NCI-H748 (cell line): ENCODE measurements around the gene RAI14.
A peak's percentile ranks its signal among the peaks of the same experiment; 100 is the strongest.
"Not testable (repeated sequence)": the region's sequence is repeated elsewhere in the genome, so short reads cannot be mapped to it uniquely, and the experiment has no call there.

ENCODE experiments used
- DNase-seq: peaks from one replicate; lab custom pipeline; 2025; ENCODE audit not compliant: unreplicated experiment; lab: John Stamatoyannopoulos, UW

RAI14 gene

DNA sequence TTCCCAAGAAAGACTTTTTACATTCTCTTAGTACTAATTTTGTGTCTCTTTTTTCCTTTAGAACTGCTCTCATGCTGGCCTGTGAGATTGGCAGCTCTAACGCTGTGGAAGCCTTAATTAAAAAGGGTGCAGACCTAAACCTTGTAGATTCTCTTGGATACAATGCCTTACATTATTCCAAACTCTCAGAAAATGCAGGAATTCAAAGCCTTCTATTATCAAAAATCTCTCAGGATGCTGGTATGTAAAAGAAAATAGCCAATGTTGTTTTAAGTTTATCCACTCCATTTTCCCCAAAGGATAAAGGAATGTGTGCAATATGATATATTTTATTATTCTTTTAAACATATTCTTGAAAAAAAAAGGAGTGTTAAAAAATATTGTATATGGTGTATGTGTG lies 155.6 kb downstream of the RAI14 start:
- DNase-seq: no peak

DNA sequence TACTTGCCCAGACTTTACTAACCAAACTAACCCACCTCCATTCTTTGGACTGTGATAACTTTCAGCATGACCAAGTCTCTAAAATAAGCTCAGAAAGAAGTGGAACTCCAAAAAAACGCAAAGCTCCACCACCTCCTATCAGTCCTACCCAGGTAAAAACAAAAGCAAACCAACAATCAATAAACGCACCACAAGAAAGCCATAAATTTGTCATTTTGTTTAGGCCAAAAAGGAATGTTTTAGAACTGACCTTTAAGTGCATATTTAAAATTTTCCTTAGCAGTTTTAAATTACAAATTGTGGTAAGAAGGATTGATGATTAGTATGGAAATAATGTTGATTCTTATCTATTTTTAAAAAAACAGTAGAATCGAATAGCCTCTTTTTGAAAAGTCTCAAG lies 157.4 kb downstream of the RAI14 start:
- DNase-seq: no peak

DNA sequence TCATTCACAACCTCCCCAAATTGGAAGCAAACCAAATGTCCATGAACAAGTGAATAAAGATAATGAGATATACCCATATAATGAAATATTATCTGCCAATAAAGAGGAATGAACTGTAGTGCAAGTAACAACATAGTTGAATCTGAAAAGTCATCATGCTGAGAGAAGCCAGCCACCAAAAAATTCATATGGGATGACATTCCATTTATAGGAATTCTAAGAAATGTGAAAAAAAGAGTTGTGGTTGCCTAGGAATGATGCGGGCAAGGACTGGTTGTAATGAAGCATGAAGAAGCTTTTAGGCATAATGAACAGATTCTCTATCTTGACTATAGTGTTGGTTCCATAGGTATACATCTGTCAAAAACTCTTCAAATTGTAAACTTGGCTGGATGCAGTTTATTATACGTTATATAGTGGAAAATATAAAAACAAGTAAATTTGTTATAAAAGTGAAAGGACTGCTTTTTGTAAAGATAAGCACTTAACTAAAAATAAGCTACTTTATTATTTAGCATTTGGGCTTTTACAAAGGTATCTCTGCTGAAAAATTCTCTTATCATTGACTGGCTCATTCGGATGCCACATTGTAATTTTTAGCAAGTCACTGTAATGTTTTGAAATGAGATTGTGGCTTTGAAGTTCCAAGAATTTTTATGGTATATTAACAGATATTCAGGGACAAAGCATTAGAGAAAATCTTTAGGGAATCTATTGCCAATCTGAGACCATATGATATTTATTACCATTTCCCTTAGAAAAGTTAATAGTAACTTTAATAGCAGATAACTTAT lies 161.6 kb downstream of the RAI14 start:
- DNase-seq: no peak

DNA sequence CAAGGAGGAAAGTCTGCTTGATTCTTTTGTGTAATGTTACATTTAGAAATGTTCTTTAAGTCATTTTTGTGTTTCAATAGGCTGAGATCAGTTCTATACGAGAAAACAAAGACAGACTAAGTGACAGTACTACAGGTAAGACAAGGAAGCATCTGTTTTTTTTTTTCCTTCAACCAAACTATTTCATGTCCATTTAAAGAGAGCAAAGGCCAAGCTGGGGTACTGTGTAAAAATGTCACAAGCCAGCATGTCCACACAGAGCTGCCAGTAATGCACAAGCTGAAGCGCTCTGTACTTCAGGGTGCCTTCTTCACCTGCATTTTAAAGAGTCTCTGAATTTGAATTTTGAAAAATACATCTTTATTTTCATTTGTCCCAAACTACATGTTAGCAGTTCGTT lies 162.6 kb downstream of the RAI14 start:
- DNase-seq: no peak

DNA sequence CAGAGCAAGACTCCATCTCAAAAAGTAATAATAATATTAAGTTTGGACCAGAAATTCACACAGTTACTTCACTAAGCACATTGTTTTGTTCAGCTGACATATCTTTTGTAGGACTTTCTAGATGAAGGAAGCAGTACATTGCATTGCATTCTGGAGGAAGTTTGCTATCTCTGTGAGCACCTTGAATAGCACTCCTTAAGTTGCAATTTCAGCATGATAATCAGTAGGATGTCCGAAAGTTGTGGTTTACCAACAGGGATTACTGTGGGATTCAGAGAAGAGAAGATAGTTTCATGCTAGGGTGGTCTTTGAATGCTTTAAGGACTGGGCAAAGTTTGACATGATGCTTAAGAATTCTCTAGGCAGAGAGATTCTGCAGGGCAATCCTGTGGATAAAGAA lies 164.5 kb downstream of the RAI14 start:
- DNase-seq: no peak

DNA sequence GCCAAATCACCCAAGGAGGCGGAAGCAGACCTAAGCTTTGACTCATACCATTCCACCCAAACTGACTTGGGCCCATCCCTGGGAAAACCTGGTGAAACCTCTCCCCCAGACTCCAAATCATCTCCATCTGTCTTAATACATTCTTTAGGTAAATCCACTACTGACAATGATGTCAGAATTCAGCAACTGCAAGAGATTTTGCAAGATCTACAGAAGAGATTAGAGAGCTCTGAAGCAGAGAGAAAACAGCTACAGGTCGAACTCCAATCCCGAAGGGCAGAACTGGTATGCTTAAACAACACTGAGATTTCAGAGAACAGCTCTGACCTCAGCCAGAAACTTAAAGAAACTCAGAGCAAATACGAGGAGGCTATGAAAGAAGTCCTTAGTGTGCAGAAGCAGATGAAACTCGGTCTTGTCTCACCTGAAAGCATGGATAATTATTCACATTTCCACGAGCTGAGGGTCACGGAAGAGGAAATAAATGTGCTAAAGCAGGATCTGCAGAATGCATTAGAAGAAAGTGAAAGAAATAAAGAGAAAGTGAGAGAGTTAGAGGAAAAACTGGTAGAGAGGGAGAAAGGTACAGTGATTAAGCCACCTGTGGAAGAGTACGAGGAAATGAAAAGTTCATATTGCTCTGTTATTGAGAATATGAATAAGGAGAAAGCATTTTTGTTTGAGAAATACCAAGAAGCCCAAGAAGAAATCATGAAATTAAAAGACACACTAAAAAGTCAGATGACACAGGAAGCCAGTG lies 167.0 kb downstream of the RAI14 start:
- no peak for DNase-seq

DNA sequence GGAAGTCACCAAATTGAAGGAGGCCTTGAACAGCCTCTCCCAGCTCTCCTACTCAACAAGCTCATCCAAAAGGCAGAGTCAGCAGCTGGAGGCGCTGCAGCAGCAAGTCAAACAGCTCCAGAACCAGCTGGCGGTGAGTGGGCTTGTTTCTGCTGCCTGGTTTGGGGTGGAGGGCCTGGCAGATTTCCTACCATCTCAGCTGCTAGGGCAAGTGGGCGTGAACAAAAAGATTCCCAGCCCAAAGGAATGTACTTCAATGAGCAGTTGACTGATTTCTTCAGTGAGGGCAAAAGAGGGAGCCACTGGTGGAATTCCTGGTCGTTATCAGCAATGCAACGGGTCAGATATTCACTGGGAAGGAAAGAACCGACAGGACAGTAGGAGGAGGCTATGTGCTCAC lies 170.2 kb downstream of the RAI14 start:
- DNase-seq: no peak

DNA sequence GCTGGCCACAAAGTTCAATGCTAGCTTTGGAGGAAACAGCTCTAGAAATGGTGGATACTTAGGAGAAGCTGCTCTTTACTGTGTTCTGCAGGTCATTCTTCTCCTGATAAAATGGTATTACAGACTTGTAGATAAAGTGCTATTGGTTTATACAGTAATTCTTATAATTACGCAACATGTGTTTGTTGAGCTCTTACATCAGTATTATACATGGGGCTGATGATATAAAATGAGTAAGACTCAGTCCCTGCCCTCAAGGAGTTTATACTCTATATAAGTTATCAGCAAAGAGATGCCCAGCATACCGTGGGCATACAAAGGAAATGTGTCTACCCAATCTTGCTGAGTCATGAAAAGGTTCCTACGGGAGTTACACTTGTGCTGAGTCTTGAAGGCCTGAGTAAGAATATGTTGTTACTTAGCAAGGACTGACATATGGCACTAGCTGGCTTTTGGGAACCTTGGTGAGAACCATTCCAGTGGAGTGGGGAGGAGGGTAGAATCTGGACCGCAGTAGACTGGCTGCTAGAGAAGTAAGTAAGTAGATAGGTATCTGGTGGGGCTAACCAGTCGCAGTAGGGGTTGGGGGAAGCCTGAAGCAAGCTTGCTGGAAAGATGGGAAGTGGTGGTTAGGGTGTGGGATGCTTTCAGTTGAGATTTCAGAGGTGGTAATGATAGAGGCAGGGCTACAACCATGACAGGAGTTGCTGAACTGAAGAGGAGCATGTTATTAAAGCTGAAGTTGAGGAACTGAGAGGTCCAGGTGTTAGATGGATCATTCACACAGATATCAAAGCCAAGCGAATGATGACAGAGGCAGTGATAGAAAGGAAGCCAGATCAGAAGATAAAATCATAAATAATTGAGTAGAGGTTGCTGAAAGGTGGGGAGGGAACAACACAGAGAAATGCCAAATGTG lies 171.7 kb downstream of the RAI14 start:
- DNase-seq: no peak

DNA sequence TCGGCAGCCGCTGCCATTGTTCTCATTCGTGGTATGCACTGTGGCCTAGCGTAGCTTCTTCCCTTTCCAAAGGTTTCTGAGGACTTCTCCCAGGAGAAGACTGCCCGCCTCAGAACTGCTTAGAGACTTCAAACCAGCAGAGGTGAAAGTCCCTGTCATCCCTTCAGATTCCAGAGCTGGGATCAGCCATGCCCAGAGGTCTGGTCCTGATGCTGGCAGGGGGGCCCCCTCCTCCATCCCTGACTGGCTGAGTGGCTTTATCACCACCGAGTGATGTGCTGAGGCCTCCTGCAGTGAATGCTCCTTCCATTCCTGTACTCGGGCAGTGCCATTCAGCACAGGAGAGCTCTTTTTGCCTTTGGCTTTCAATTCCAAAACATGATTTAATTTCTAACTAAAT lies 174.7 kb downstream of the RAI14 start:
- not testable (repeated sequence) for DNase-seq

DNA sequence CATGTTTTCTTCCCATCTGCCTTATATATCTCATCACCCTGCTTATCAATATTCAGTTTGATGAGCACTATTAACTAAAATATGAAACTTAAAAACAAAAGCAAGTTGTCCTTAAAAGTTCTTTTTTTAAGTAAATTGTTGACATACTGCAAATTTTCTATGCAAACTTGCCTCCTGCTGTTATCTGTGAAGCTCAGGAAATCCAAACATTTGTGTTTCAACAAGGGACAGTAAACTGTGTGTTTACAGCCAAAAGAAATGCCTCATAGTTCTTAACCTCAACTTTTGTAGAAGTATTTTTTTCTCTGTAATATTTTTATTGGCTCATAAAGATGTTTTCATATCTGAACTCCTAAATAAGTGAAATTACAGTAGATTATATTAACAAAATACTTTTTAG lies 175.2 kb downstream of the RAI14 start:
- no peak for DNase-seq

DNA sequence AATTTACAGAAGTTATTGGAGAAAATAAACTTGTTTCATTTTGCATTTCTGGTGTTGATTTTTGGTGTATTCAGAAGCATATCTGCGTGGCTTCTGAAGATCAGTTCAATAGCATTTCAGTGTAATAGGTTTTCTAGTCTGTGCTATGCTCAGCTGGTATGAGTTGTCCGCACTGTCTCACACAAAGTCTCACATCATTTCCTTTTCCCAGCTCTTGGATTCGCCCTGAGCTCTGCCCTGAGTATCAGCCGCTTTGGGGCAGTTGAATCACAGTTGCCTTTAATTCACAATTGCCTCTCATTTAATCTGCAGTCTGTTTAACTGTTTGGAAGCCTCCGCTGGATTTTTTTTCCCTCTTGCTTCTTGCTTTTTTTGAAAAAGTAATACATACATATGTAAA lies 176.4 kb downstream of the RAI14 start:
- DNase-seq: no peak

DNA sequence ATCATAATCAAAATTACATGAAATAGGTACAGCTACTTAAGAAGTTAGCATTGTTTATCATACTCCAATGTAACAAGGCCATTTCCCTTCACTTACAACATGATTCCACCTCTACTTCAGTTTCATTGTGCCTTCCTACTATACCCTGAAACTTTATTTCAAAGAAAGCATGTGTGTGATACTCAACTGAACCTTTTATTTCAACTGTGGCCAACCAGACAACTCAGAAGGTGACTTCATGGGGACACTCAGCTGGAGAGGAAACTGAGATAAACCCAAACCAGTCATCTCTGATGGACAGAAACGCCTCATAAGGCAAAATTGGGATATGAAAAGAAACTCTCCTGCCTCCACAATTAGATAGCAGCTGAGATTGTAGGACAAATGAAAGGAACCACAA lies 177.0 kb downstream of the RAI14 start:
- DNase-seq: no peak

DNA sequence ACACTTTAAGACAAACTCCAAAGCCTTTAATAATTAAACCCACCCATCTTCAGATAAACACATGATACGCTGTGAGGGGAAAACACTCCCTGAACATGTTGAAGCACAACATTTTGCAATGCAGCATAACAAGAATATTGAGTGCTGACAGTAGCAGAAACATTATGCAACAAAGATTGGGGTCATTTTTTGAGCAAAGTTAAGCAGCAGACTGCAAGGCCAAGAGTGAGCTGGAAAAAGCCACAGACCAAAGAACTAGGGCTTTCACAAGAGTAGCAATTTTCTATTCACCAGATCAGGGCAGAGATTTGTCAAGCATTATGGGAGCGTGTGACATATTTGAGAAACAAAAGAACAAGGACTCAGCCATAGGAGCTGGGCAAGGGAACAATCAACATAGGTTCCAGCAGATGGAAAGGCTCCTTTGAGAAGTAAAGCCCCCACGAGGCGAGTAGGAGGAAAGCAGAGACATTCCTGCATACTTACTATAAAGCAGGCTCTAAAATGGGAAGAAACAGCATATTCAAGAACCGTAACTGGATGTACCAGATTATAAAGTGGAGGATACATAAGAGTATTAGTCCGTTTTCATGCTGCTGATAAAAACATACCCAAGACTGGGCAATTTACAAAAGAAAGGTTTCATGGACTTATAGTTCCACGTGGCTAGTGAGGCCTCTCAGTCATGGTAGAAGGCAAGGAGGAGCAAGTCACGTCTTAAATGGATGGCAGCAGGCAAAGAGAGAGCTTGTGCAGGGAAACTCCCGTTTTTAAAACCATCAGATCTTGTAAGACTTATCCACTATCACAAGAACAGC lies 178.1 kb downstream of the RAI14 start:
- no peak for DNase-seq

DNA sequence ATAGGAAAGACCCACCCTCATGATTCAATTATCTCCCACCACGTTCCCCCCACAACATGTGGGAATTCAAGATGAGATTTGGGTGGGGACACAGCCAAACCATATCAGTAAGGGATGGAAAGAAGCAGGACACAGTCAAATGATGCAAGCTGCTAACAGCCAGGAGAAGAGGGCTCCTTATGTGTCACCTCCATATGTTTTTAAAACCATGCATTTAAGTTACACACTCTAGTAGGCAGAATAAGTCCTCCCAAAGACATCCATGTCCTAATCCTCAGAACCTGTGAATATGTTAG lies 178.6 kb downstream of the RAI14 start:
- DNase-seq: no peak

DNA sequence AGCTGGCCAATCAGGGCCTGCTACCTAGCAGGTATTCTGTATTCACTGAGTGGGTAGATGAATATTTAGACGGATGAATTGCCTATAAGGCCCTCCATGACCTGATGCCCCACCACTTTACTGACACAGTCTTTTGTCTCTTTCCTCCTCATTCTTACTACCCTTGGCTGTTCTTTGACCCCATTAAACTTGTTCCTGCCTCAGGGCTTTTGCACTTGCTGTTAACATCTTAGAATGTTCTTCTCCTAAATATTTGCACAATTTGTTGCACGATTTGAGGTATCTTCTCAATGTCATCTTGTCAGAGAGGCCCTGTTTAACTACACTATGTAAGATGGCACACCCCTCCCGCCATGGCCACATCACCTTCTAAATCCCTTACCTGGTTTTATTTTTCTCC lies 179.5 kb downstream of the RAI14 start:
- no peak for DNase-seq

DNA sequence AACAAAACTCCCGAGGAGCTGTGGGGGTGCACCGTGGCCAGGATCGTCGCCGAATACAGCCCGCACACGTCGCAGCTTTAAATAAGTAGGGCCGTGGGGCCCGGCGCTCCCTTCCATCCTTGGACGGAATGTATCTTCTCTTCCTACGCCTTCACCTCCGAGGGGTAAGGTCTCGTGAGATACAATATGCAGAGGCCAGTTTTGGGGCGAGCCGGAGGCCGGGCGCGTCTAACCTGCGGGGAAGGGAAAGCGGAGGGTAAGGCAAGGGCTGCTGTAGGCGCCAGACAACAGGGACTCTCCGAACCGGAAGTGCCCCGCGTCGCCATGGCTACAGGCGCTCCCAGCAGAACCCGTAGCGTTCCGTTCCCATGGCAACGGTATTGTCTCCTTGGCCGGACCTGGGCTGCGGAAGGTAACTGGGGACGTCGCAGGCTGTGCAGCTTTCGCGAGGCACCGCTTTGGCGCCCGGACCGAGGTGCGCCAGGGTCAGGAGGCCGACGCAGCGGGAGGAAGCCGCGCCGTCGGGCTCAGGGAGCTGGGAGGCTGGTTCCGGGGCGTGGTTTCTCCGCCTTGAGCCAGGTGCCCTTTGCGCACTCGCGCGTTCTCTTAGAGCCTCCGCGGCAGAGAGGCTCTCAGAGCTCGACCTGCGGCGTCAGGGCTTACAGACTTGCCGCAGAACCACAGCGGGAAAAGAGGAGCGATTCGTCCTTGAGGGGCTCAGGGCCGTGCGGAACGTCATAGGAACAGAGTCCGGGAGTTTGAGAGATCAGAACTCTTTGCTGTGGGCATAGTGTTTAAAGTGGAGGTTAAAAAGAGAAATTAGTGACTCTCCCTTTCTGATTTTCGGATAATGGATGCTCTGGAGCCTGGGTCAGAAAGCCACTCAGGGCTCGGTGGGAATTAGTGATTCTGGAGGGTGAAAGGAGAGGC lies 182.9 kb downstream of the RAI14 start, which contains the start of gene TTC23L:
Gene TTC23L, plus strand, starts transcription at position 380 of the 930 bp plus-strand sequence. CDS start 1,508 bp downstream, outside the sequence.
- peak; percentile 100 for DNase-seq

DNA sequence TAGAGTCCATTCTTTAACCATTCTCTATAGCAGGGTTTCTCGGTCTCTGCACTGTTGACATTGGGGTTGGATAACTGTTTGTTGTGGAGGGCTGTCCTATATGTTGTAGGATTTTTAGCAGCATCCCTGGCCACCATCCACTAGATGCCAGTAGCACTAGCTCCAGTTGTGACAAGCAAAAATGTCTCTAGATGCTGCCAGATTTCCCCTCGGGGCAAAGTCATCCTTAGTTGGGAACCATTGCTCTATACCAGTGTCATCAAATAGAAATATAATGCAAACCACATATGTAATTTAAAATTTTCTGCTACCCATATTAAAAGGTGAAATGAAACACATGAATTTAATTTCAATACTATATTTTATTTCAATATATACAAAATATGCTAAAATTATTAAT lies 185.7 kb downstream of the RAI14 start:
- no peak for DNase-seq

DNA sequence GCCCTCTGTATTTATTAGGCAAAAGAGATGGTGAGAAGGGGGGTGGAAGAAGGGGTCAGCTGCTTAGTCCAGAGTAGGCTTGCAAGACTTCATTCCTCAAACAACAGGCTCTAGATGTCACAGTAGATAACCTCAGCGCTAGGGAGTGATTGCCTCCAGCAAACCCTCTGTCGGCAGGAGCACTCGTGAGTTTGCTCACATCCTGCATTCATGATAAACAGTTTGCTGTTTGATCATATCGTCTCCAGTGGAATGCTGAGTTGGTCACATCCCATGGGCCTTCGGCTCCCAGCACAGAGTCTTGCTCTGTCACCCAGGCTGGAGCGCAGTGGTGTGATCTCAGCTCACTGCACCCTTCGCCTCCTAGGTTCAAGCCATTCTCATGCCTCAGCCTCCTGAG lies 186.4 kb downstream of the RAI14 start:
- no peak for DNase-seq

DNA sequence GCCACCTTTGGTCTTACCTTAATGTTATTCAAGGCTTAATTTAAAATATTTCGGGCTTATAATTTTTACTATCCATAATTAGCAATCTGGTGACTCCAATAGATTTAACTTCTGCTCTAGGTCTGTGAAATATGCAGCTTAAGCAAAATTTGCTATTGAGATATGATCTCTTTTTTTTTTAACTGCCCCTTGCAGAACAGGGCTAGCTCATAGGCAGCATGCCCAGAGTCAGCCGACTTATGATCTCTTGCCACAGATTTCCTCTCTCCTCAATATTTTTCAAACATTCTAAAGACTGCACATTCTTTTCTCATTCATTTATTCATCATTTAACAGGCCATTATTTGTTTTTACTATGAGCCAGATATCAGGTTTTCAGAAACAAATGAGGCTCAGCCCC lies 187.4 kb downstream of the RAI14 start:
- no peak for DNase-seq

DNA sequence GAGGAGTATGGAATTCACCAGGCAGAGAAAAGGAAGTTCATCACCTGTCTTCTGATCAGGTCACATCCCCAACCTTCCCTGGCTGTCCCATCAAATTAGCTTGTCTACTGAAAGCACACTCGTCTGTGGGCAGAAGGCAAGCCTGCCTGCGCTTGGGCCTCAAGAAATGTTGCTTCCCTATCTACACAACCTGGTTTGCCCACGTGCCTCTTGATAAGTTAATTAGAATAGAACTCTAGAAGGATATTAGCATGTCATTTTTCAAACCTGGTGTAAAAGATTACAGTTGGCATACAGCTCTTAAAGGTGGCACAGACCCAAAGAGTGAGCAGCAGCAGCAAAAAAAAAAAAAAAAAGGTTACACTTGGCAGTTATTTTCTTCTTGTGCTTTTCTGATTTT lies 188.0 kb downstream of the RAI14 start:
- no peak for DNase-seq
